ENCODE data around the gene MNT.

DNA sequence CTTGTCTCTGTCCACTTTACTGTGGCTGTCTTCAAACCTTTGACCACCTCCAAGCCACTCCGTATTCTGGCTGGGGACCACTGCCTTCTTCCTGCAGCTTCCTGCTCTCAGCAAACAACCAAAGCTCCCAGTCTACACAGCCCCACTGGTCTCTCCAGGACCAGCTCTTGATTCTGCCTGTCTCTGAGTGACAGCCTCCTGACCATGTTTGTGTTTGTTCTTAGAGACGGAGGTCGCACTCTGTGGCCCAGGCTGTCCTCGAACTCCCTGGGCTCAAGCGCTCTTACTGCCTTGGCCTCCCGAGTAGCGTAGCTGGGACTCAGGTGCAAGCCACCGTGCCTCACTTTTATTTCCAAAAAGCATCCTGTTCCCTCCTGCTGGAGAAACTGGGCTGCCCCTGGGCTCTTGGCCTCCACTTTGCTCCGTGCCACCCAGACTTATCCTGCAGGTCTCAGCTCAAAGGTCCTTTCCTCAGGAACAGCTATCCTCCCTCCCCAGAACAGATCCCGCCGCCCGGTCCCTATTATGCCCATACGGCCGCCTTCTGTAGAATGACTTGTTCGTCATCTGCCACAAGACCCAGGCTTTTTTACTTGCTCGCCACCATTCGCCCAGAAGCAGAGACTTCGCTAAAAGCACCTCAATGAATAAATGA lies 9.1 kb downstream of the MNT start:
- TF ChIP-seq POLR2A (IDR thresholded peaks at IDR 0.05) (no peak), CTCF (IDR thresholded peaks at IDR 0.05) (no peak), EP300 (IDR thresholded peaks at IDR 0.05; ENCODE audit: low read depth) (no peak)

All from transverse colon (tissue), 3 donors.